HepG2 (cell line): ENCODE results near the gene TMEM174. TPM values are rescaled to one million over a fixed set of nuclear protein-coding genes. Genes with fewer than 3 reads are reported as not detected.

Experiments used
- ADNP ChIP-seq: sonication (generic); formaldehyde crosslinking; IDR thresholded peaks from 2 replicates; pipeline ENCODE4 v1.4.0; 2020; ENCODE audit warnings: missing genetic modification reagents
- BORCS8-MEF2B ChIP-seq: sonication (generic); formaldehyde crosslinking; IDR thresholded peaks from 2 replicates; pipeline ENCODE4 v1.8.0; 2022; ENCODE audit warnings: mild to moderate bottlenecking, missing genetic modification reagents
- ELK4 ChIP-seq: sonication (generic); formaldehyde crosslinking; IDR thresholded peaks from 2 replicates; pipeline ENCODE4 v1.9.0; 2021; ENCODE audit warnings: missing genetic modification reagents, borderline replicate concordance
- HMG20A ChIP-seq: IDR thresholded peaks from 2 replicates; pipeline ENCODE4 v1.6.1; 2016; ENCODE audit warnings: borderline replicate concordance
- HNRNPL ChIP-seq: fragments of 200-400 bp; formaldehyde crosslinking; IDR thresholded peaks from 2 replicates; pipeline ENCODE4 v1.6.1; 2017; ENCODE audit warnings: mild to moderate bottlenecking, low read depth, low read length
- KLF11 ChIP-seq: IDR thresholded peaks from 2 replicates; pipeline ENCODE4 v1.6.1; 2016; ENCODE audit warnings: missing compliant biosample characterization
- MIER2 ChIP-seq: IDR thresholded peaks from 2 replicates; pipeline ENCODE4 v1.6.1; 2016; ENCODE audit warnings: missing biosample characterization, missing genetic modification reagents
- NR3C1 ChIP-seq: sonication (generic); formaldehyde crosslinking; IDR thresholded peaks from 2 replicates; pipeline ENCODE4 v1.4.0; 2020; ENCODE audit warnings: missing genetic modification reagents
- PITX1 ChIP-seq: sonication (generic); formaldehyde crosslinking; IDR thresholded peaks from 2 replicates; pipeline ENCODE4 v1.5.1; 2020; ENCODE audit warnings: mild to moderate bottlenecking, missing genetic modification reagents
- RAD21 ChIP-seq: fragments of 450-650 bp; formaldehyde crosslinking; IDR thresholded peaks from 2 replicates; pipeline ENCODE4 v1.5.0; 2020; ENCODE audit warnings: mild to moderate bottlenecking
- RNF219 ChIP-seq: sonication (generic); formaldehyde crosslinking; IDR thresholded peaks from 2 replicates; pipeline ENCODE4 v1.5.0; 2020; ENCODE audit warnings: mild to moderate bottlenecking, missing genetic modification reagents
- SYNCRIP ChIP-seq: fragments of 200-400 bp; formaldehyde crosslinking; IDR thresholded peaks from 2 replicates; pipeline ENCODE4 v1.6.1; 2018; ENCODE audit warnings: mild to moderate bottlenecking, low read depth, low read length; ENCODE audit not compliant: insufficient read depth
- TIGD3 ChIP-seq: sonication (generic); formaldehyde crosslinking; IDR thresholded peaks from 2 replicates; pipeline ENCODE4 v1.5.1; 2020; ENCODE audit warnings: mild to moderate bottlenecking, missing genetic modification reagents, borderline replicate concordance
- ZBTB7A ChIP-seq: sonication (generic); formaldehyde crosslinking; IDR thresholded peaks from 2 replicates; pipeline ENCODE4 v1.8.0; 2022; ENCODE audit warnings: mild to moderate bottlenecking, missing genetic modification reagents
- ZFY ChIP-seq: sonication (generic); formaldehyde crosslinking; IDR thresholded peaks from 2 replicates; pipeline ENCODE4 v1.4.0; 2020; ENCODE audit warnings: missing genetic modification reagents
- ZNF569 ChIP-seq: sonication (generic); formaldehyde crosslinking; IDR thresholded peaks from 2 replicates; pipeline ENCODE4 v1.5.0; 2020; ENCODE audit warnings: mild to moderate bottlenecking, missing genetic modification reagents, moderate library complexity, borderline replicate concordance
- ZNF703 ChIP-seq: sonication (generic); formaldehyde crosslinking; IDR thresholded peaks from 2 replicates; pipeline ENCODE4 v1.5.1; 2020; ENCODE audit warnings: missing genetic modification reagents, mild to moderate bottlenecking, moderate library complexity, borderline replicate concordance
- ZNF777 ChIP-seq: sonication (generic); formaldehyde crosslinking; IDR thresholded peaks from 2 replicates; pipeline ENCODE4 v1.4.0; 2020; ENCODE audit warnings: missing genetic modification reagents
- ZSCAN20 ChIP-seq: sonication (generic); formaldehyde crosslinking; IDR thresholded peaks from 2 replicates; pipeline ENCODE4 v1.4.0; 2020; ENCODE audit warnings: missing genetic modification reagents, mild to moderate bottlenecking, borderline replicate concordance
- polyA plus RNA-seq, 8 experiments: library from polyadenylated mRNA; depleted of rRNA in 3 of 8; stranded (reverse) in 7 of 8; unstranded in 1 of 8; fragments of >200 nt; fragmentation: Illumina TruSeq in 4 of 8; extraction: Trizol in 4 of 8; gene quantifications; 2 replicates each; pipeline versions ENCODE4 v1.2.1 to v1.2.3, GENCODE V29; 2011 to 2016; ENCODE audit warnings: low read depth in 4 of 8, missing spikeins in 1 of 8, mixed read lengths in 1 of 8; ENCODE audit not compliant: insufficient read depth in 1 of 8
- total RNA-seq, 5 experiments: library from RNA; depleted of rRNA; stranded (reverse); fragments of >200 nt; fragmentation: Illumina TruSeq; extraction: Trizol; gene quantifications; 2 replicates each; pipeline ENCODE4 v1.2.3, GENCODE V29; 2016; ENCODE audit warnings: low read depth in 1 of 5
- TF ChIP-seq, protein P1 (sequence below): sonication (generic); formaldehyde crosslinking; IDR thresholded peaks from 2 replicates; pipeline ENCODE4 v1.4.0; 2020; ENCODE audit warnings: missing genetic modification reagents, borderline replicate concordance

Gene TMEM174
- total and polyA plus RNA-seq, 2 of the 13 experiments (the other 11 are each of a cell fraction or from before 2014, with no cell fraction given) = not detected

DNA sequence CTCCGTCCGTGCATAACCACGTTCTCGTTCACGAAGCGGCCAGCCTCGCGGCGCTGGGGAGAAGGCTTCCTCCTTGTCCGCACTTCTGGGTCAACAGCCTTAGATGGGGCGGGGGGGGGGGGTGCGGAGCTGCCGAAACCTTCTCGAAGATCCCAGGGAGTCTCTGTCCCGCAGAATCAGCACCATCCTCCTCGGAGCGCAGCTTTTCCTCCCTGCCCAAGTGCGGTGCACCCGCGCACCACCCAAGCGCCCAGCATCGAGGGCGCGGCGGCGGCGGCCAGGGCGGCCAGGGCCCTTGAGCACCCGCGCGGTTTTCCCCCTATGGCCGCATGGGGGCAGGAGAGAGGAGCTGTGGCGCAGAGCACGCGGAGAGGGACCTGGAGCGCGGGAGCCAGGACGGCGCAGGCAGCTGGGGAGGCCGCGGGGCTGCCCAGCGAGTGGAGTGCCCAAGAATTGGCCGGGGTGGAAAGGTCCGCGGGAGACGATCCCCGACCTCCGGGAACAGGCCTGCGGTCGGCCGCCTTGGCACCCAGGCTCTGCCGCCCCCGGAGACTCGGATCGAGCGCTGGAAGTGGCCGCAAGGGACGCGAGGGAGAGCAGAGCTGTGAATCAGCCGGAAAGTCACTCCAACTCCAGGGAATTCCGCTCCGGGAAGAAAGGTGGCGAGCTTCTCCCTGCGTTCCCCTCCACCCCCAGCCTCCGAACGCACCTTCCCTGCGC lies 43.1 kb downstream of the TMEM174 start (continued):
- TF ChIP-seq ZBTB7A (CRISPR knock-in tag) (no peak), PITX1 (CRISPR knock-in tag) (peak; percentile 51; the same call in 1 of the 2 replicates), SYNCRIP (no peak), ADNP (no peak), NR3C1 (CRISPR knock-in tag) (no peak), ZFY (CRISPR knock-in tag) (peak; percentile 78), HMG20A (CRISPR knock-in tag) (no peak), ZSCAN20 (CRISPR knock-in tag) (peak; percentile 73; the same call in 1 of the 2 replicates), RNF219 (no peak), KLF11 (CRISPR knock-in tag) (0 out of 2 replicates have a peak, but pooled peaks have one; percentile 37), RAD21 (CRISPR knock-in tag) (peak; percentile 68), TIGD3 (no peak), ZNF569 (no peak), ZNF777 (CRISPR knock-in tag) (peak; percentile 86), ELK4 (CRISPR knock-in tag) (no peak), BORCS8-MEF2B (CRISPR knock-in tag) (peak; percentile 37; the same call in 1 of the 2 replicates), HNRNPL (no peak), ZNF703 (no peak), MIER2 (CRISPR knock-in tag) (peak; percentile 57; the same call in 1 of the 2 replicates)
- TF ChIP-seq, protein P1, sequence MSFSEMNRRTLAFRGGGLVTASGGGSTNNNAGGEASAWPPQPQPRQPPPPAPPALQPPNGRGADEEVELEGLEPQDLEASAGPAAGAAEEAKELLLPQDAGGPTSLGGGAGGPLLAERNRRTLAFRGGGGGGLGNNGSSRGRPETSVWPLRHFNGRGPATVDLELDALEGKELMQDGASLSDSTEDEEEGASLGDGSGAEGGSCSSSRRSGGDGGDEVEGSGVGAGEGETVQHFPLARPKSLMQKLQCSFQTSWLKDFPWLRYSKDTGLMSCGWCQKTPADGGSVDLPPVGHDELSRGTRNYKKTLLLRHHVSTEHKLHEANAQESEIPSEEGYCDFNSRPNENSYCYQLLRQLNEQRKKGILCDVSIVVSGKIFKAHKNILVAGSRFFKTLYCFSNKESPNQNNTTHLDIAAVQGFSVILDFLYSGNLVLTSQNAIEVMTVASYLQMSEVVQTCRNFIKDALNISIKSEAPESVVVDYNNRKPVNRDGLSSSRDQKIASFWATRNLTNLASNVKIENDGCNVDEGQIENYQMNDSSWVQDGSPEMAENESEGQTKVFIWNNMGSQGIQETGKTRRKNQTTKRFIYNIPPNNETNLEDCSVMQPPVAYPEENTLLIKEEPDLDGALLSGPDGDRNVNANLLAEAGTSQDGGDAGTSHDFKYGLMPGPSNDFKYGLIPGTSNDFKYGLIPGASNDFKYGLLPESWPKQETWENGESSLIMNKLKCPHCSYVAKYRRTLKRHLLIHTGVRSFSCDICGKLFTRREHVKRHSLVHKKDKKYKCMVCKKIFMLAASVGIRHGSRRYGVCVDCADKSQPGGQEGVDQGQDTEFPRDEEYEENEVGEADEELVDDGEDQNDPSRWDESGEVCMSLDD = no peak
